HG03520 (cell line): ENCODE results near the gene C17orf114.

Experiments
- ATAC-seq: cut with Tn5 transposase; IDR thresholded peaks from one replicate; pipeline ENCODE4 v1.9.1; 2021; ENCODE audit warnings: mild to moderate bottlenecking, moderate library complexity; ENCODE audit not compliant: unreplicated experiment

Gene C17orf114

GRCh38 chr17:4788159-4788806 is 13.8 kb downstream of the C17orf114 start:
- ATAC-seq = no peak

GRCh38 chr17:4786516-4786915 is 15.6 kb downstream of the C17orf114 start:
- ATAC-seq = no peak

GRCh38 chr17:4786106-4786511 is 16.0 kb downstream of the C17orf114 start, which contains the start of gene VMO1:
Gene VMO1 (minus strand): TSS chr17:4786364. CDS start chr17:4786352, 12 bp downstream.
- no peak for ATAC-seq

- ATAC-seq = no peak
These were observed 16.6 kb downstream of the C17orf114 start for GRCh38 chr17:4785311-4786105.

- no peak for ATAC-seq
These were observed 19.5 kb downstream of the C17orf114 start for GRCh38 chr17:4782652-4783051.

- no peak for ATAC-seq
These were observed 21.7 kb downstream of the C17orf114 start for GRCh38 chr17:4780325-4780955.

- ATAC-seq = no peak
These were observed 24.0 kb downstream of the C17orf114 start for GRCh38 chr17:4777969-4778760.

- no peak for ATAC-seq
These were observed 29.9 kb downstream of the C17orf114 start for GRCh38 chr17:4772235-4772613.

GRCh38 chr17:4771519-4772234 is 30.5 kb downstream of the C17orf114 start, which contains the start of gene TM4SF5:
Gene TM4SF5 (plus strand): TSS chr17:4771886. CDS start chr17:4771923, 37 bp downstream.
- no peak for ATAC-seq

- ATAC-seq = no peak
These were observed 32.5 kb downstream of the C17orf114 start for GRCh38 chr17:4769628-4770027.

- ATAC-seq = no peak
These were observed 33.8 kb downstream of the C17orf114 start for GRCh38 chr17:4768298-4768697.

GRCh38 chr17:4766723-4767122 is 35.4 kb downstream of the C17orf114 start:
- ATAC-seq = no peak

GRCh38 chr17:4766201-4766600 is 35.9 kb downstream of the C17orf114 start:
- no peak for ATAC-seq

GRCh38 chr17:4764595-4764994 is 37.5 kb downstream of the C17orf114 start:
- no peak for ATAC-seq

- no peak for ATAC-seq
These were observed 42.3 kb downstream of the C17orf114 start for GRCh38 chr17:4759776-4760236.

- ATAC-seq = no peak
These were observed 48.7 kb downstream of the C17orf114 start for GRCh38 chr17:4753392-4753791.

- no peak for ATAC-seq
These were observed 50.2 kb downstream of the C17orf114 start for GRCh38 chr17:4751932-4752331.
